T-helper 1 cell treated with Interleukin-12 subunit alpha and Interleukin-12 subunit beta and Interleukin-4 antibody, amounts not matched to agents 30 μg/mL and 1 μg/mL, for 36 hours (primary cell): Measurements from ENCODE around the gene SORBS2.

Source experiments
- H3K27ac Mint-ChIP-seq: one replicate; pipeline ENCODE4 v1.8.0; 2021; ENCODE audit warnings: mild to moderate bottlenecking, mixed read lengths
- H3K27me3 Mint-ChIP-seq: one replicate; pipeline ENCODE4 v1.8.0; 2021; ENCODE audit warnings: low read depth, mixed read lengths
- H3K36me3 Mint-ChIP-seq: one replicate; pipeline ENCODE4 v1.8.0; 2021; ENCODE audit warnings: low read depth, mixed read lengths
- H3K4me1 Mint-ChIP-seq: one replicate; pipeline ENCODE4 v1.8.0; 2021; ENCODE audit warnings: low read depth, mixed read lengths
- H3K4me3 Mint-ChIP-seq: one replicate; pipeline ENCODE4 v1.8.0; 2021; ENCODE audit warnings: mild to moderate bottlenecking, moderate library complexity, mixed read lengths
- H3K9me3 Mint-ChIP-seq: one replicate; pipeline ENCODE4 v1.8.0; 2021; ENCODE audit warnings: mixed read lengths

Gene SORBS2

DNA sequence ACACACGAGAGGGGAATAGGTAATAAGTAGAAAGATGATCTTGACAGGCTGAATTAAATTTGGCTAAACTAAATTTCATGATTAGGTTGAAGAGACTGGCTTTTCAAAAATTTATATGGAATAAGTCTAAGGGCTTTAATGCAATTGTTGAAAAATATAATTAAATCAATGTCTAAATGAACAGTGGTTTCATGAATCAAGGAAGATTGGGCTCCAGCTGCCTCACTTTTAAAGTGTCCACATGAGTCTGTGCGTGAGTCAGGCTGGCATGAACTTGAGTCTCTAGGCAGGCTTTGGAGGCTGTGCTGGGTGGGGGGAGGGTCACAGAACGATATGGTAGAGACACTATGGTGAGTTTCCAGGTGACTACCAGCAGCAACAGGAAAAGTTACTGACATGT, 111.9 kb downstream of the SORBS2 start:
- Mint-ChIP-seq H3K27ac (no peak overlapping the region), H3K27me3 (no peaks in the 10 kb centered on the region), H3K36me3 (no peaks in the 10 kb centered on the region), H3K4me3 (no peak overlapping the region), H3K9me3 (no peaks in the 10 kb centered on the region), H3K4me1 (no peaks in the 10 kb centered on the region)

DNA sequence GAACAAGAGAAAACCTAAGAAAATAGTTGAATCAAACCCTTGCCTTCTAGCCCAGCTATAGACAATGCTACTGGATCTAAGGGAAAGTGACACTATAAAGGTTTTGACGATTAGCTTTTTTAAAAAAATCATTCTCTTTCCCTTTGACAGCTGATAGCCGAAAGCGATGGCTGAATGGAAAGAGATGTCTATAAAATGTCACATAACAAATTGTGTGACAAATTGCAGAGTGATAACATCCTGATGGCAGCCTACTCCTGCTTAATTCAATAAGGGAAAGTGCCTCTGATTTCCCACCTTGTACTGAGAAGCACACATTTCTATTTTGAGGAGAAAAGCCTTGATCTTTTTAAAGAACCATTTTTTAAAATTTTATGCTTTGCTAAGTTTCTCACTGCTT, 114.5 kb downstream of the SORBS2 start:
- H3K27me3 Mint-ChIP-seq: no peaks in the 10 kb centered on the region
- no peaks in the 10 kb centered on the region for H3K4me1 Mint-ChIP-seq
- H3K9me3 Mint-ChIP-seq: no peaks in the 10 kb centered on the region
- H3K4me3 Mint-ChIP-seq: no peak overlapping the region
- H3K27ac Mint-ChIP-seq: no peak overlapping the region
- H3K36me3 Mint-ChIP-seq: no peaks in the 10 kb centered on the region

DNA sequence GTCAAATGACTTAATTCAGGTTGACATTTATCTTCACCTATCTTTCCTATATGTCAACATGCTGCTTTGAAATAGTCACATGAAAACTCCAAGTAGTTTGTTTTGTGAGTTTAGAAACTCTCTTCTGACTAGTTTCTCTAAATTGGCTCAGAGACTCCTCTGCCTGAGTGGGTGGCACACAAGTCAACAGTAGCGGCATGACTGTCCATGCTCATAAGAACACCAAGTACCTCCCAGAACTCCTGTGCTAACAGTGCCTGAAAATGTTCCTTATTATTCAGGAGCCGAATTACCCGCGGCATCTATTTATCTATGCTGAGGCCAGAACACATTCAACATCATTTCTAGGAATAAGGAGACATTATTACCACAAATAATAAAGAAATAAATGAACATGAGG, 116.3 kb downstream of the SORBS2 start:
- no peaks in the 10 kb centered on the region for H3K9me3 Mint-ChIP-seq
- H3K27me3 Mint-ChIP-seq: no peaks in the 10 kb centered on the region
- H3K4me3 Mint-ChIP-seq: no peak overlapping the region

DNA sequence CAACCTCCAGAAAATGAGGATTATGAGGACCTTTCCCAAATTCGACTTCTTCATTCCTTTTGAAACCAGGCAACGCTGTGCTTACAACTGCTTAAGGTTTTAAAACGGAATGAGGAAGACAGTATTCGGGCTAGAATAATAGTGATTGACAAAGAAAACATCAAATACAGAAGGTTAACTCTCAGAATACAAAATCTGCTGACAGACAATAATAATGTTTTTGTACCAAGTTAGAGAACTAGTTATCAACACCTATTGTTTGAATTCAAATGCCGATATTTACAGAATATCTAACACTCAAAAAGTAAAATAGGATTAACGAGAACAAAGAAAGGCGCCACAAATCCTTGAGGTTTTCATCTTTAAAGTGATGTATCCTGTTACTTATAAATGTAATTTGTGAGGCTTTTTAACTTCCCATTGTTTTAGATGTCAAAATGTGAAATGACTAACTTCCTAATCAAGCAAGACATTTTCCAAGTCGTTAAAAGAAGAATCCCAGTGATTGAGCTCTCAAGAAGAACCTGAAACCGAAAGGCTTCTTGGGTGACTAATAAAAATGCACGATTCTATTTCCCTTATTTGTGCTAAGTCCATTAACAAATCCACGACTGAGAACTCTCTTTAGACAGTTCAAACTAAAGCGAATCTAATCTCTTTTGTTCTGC, 118.3 kb downstream of the SORBS2 start:
- Mint-ChIP-seq H3K27me3 (no peaks in the 10 kb centered on the region), H3K4me3 (no peak overlapping the region), H3K36me3 (no peaks in the 10 kb centered on the region), H3K4me1 (no peaks in the 10 kb centered on the region), H3K27ac (no peak overlapping the region), H3K9me3 (no peaks in the 10 kb centered on the region)

More for the DNA sequence above, 116.3 kb downstream of the SORBS2 start:
- H3K4me1 Mint-ChIP-seq: no peaks in the 10 kb centered on the region
- H3K36me3 Mint-ChIP-seq: no peaks in the 10 kb centered on the region
- H3K27ac Mint-ChIP-seq: no peak overlapping the region

DNA sequence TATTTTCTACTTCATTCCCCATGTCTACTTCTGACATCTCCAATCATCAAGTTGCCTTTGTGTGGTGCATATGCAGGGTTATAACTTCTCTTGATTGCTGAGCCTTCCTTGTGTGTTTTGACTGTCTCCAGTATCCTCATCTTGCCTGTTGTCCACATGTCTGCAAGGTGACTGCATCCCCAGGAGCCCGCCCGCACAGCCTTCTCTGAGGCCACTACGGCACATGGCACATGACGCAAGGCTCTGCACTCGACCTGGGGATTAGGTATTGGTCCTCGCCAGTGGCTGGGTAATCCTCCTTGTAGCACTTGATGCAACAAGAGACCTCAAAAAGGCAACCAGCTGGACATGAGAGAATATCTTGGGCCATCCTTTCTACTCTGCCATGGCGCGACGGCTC, 122.6 kb downstream of the SORBS2 start:
- no peaks in the 10 kb centered on the region for H3K27me3 Mint-ChIP-seq

DNA sequence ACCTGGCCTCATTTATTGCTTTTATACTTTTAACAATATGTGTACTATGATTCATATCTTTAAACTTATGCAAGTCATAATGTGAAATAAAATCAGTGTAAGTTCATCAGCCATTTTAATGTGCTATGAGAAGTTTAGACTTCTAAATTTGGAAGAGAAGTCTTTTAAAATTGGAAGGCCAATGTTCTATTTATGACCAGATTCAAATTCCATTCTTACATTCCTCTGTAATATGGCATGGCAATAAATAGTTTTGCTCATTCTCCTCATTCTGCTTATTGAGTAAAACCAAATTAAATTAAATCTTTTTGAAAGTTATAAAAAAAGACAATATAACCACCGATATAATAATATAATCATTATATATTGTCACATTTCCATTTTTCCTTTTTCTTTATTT, 126.2 kb downstream of the SORBS2 start:
- no peaks in the 10 kb centered on the region for H3K4me1 Mint-ChIP-seq
- H3K9me3 Mint-ChIP-seq: no peaks in the 10 kb centered on the region
- no peaks in the 10 kb centered on the region for H3K27me3 Mint-ChIP-seq
- no peak overlapping the region for H3K4me3 Mint-ChIP-seq
- H3K27ac Mint-ChIP-seq: no peak overlapping the region
- H3K36me3 Mint-ChIP-seq: no peaks in the 10 kb centered on the region

More for the DNA sequence above, 122.6 kb downstream of the SORBS2 start:
- no peaks in the 10 kb centered on the region for H3K4me1 Mint-ChIP-seq
- no peak overlapping the region for H3K4me3 Mint-ChIP-seq
- no peaks in the 10 kb centered on the region for H3K36me3 Mint-ChIP-seq
- H3K9me3 Mint-ChIP-seq: no peaks in the 10 kb centered on the region
- H3K27ac Mint-ChIP-seq: no peak overlapping the region

DNA sequence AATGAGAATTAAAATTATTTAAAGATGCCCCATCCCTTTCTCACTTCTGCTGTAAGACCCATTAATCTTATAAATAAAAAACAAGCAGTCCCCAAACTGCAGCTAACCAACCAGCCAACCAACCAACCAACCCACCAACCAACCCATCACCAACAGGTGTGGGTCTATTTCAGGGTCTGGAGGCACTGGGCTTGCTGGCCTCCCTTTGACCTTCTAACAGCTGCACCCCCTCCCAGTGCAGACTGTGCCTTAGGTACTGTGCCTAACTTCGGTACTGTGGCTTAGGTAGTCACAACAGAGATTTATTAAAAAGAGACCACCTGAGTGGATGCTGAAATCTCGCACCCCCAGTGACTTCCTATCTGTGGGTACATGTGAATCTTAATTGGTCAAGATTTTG, 128.1 kb downstream of the SORBS2 start:
- no peak overlapping the region for H3K27ac Mint-ChIP-seq
- H3K9me3 Mint-ChIP-seq: no peaks in the 10 kb centered on the region
- no peaks in the 10 kb centered on the region for H3K4me1 Mint-ChIP-seq

DNA sequence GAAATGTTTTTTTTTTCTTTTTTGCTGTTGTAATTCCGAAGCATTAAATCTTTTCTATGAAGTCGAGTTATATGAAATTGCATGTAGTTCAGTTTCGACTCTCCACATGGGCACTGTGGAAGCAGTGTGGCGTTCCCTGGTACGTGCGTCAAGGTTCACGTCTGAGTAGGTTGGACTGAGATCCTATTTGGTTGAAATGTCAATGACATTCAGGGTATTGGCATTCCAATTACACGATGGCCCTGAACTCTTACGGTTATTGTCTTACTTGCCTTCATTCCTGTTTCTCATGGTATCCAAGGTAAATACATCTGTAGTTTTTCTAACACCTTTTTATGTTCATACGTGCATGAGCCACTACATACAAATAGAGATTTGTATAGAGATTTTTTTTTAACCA, 128.8 kb downstream of the SORBS2 start:
- no peak overlapping the region for H3K27ac Mint-ChIP-seq
- no peaks in the 10 kb centered on the region for H3K36me3 Mint-ChIP-seq
- H3K9me3 Mint-ChIP-seq: no peaks in the 10 kb centered on the region
- H3K4me3 Mint-ChIP-seq: no peak overlapping the region
- no peaks in the 10 kb centered on the region for H3K27me3 Mint-ChIP-seq
- H3K4me1 Mint-ChIP-seq: no peaks in the 10 kb centered on the region

More for the DNA sequence above, 128.1 kb downstream of the SORBS2 start:
- Mint-ChIP-seq H3K36me3 (no peaks in the 10 kb centered on the region), H3K27me3 (no peaks in the 10 kb centered on the region), H3K4me3 (no peak overlapping the region)

DNA sequence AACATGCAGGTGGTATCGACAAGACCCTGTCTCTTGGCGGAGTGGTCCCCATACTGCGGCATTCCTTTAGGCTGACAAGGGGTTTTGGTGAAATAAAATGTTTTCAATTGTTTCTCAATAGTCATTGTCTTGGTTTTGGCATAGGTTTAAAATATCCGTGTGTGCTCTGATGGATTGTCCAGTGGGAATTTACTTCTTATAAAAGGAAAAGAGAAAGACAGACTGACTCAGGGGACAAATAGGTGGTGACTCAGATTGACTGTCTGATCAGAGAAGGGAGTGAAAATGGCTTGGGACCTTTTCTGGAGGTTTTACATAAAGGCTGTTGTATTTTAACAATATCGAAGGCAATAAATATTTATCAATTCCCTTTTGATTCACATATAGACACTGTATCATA, 129.8 kb downstream of the SORBS2 start:
- H3K4me3 Mint-ChIP-seq: no peak overlapping the region
- no peaks in the 10 kb centered on the region for H3K27me3 Mint-ChIP-seq
- no peaks in the 10 kb centered on the region for H3K36me3 Mint-ChIP-seq
- H3K4me1 Mint-ChIP-seq: no peaks in the 10 kb centered on the region
- H3K27ac Mint-ChIP-seq: no peak overlapping the region
- no peaks in the 10 kb centered on the region for H3K9me3 Mint-ChIP-seq

DNA sequence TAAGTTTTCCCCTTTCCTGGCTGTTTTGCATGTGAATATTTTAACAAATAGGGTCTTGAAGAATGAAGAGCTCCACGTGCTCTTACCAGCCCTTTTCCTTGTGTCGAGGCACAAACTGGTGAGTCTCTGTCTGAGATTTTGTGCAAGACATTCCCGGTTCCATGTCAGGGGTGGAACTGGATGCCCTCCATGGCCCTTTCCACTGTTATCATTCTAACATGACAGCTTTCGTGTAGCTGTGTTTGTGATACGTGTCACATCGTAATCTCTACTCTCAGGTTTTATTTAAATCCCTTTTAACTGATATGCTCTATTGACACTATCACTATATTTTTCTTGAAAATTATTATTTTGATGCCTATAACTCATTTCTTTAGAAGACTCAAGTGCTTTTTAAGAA, 130.4 kb downstream of the SORBS2 start:
- no peaks in the 10 kb centered on the region for H3K36me3 Mint-ChIP-seq
- no peak overlapping the region for H3K4me3 Mint-ChIP-seq
- no peak overlapping the region for H3K27ac Mint-ChIP-seq
- no peaks in the 10 kb centered on the region for H3K27me3 Mint-ChIP-seq
- no peaks in the 10 kb centered on the region for H3K9me3 Mint-ChIP-seq
- H3K4me1 Mint-ChIP-seq: no peaks in the 10 kb centered on the region

DNA sequence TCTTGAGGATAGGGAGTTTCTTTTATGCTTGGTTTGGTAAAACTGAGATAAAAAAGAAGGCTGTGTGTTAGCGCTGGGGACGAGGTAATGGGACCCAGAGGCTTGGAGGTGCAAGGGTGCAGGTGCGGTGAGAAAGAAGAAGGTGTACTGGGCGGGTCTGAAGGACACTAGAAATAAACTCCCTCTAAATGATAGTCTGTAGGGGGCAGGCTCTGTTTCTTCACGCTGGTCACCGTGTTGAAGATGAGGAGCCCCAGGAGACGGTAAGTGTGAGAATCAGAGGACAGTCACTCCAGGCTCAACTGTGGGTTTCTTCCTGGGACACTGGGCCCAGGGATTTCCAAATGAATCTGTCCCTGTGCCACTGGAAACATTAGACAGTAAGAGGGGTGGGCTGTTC, 131.4 kb downstream of the SORBS2 start:
- Mint-ChIP-seq H3K27ac (no peak overlapping the region), H3K4me1 (no peaks in the 10 kb centered on the region), H3K36me3 (no peaks in the 10 kb centered on the region), H3K9me3 (no peaks in the 10 kb centered on the region), H3K4me3 (no peak overlapping the region), H3K27me3 (no peaks in the 10 kb centered on the region)

DNA sequence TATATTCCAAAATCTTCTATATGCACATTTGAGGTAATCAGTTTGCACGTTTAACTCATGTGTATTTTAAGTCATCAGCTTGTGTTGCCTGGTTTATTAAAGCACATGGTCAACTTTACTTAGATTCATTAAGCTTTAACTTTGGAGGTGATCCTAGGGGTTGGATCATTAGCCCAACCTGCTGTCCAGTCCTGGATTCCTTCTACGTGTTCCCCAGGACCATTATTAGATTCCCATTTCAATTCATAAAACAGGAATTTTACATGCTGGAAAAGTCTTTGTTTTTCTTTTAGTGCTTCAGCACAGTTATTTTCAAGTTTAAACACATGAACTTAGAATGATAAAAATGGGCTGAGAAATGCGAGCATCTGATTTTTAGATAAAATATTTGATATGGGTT, 132.5 kb downstream of the SORBS2 start:
- Mint-ChIP-seq H3K27ac (no peak overlapping the region), H3K9me3 (no peaks in the 10 kb centered on the region), H3K4me3 (no peak overlapping the region), H3K4me1 (peaks cover 2% of the 10 kb centered on the region), H3K27me3 (peaks cover 3% of the 10 kb centered on the region), H3K36me3 (no peaks in the 10 kb centered on the region)

DNA sequence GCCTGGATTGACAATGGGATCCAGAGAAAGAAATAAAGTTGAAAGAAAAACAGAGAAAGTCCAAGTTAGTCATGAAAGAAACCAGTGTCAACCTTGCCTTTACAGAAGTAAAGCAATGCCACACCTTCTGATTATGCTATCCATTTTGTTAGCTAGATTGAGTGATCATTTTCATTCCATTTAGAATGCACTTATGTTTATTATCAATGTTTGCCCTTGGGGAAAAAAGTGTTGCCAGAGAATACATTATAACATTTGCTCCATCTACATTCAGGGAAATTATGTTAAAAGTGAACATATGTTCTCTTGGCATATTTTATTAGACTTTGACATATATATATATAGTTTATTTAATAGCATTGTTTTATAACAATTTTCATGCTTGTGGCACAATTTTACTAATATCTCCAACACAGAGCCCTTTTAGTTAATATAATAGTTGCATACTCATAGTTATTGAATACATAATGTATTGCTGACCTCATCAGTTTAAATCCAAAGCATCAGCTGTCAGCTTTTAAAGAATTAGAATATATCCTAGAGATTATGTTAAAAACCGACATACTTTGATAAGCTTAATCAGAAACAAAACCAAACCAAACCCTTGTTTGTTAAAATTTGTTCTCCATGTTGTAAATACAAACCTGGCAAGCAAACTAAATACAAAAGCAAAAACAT, 134.2 kb downstream of the SORBS2 start:
- Mint-ChIP-seq H3K27ac (no peak overlapping the region), H3K36me3 (no peaks in the 10 kb centered on the region), H3K4me1 (peaks cover 2% of the 10 kb centered on the region), H3K9me3 (no peaks in the 10 kb centered on the region), H3K27me3 (peaks cover 6% of the 10 kb centered on the region), H3K4me3 (no peak overlapping the region)

DNA sequence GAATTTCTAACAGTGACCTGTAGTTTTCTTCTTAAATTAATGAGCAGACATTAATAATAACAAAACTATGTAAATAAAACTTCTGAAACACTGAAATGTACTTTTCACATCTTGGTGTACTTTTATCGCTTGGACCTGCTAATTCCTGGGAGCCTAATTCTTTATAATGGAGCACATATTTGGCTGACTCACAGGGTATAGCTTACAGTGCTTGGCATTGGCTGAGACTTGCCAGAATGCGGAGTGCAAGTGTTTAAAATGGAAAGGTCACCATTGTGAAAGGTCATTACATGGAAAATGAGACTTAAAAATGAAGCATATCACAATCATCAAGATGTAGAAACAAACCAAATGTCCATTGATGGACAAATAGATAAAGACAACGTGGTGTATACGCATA, 139.4 kb downstream of the SORBS2 start:
- peaks cover 2% of the 10 kb centered on the region for H3K4me1 Mint-ChIP-seq
- no peak overlapping the region for H3K27ac Mint-ChIP-seq
- H3K36me3 Mint-ChIP-seq: no peaks in the 10 kb centered on the region
- no peaks in the 10 kb centered on the region for H3K9me3 Mint-ChIP-seq
- no peak overlapping the region for H3K4me3 Mint-ChIP-seq
- H3K27me3 Mint-ChIP-seq: peaks cover 6% of the 10 kb centered on the region

DNA sequence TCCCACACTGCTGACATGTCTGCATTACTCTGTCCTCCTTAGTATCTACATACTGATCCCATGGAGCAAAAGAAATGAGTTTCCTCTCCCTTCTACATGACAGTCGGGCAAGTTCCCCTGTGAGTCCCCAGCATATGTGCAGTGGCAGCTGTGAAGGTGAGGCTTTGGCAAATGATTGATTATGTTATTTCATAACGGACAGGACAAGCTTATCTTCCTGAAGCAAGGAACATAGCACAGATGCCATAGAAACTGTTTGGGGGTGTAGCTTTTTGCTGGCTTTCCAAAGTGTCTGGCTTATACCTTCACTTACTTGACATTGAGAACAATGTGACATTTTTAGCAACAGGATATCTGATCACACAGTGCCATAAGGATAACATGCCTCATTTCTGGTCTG, 139.8 kb downstream of the SORBS2 start:
- H3K27ac Mint-ChIP-seq: no peak overlapping the region
- H3K4me1 Mint-ChIP-seq: peaks cover 2% of the 10 kb centered on the region
- H3K36me3 Mint-ChIP-seq: no peaks in the 10 kb centered on the region
- H3K27me3 Mint-ChIP-seq: peaks cover 6% of the 10 kb centered on the region
- no peaks in the 10 kb centered on the region for H3K9me3 Mint-ChIP-seq
- H3K4me3 Mint-ChIP-seq: no peak overlapping the region
